Measurements from ENCODE around the gene SLC17A5. TPM values are rescaled to one million over a fixed set of nuclear protein-coding genes. Genes with fewer than 3 reads are reported as not detected.
A peak's percentile ranks its signal among the peaks of the same experiment; 100 is the strongest.

SLC17A5 gene
- total and polyA plus RNA-seq, 10 of the 15 experiments (the other 5 are each of a cell fraction or from before 2014, with no cell fraction given): 2.3 to 7.2 (median 5.0) TPM

DNA sequence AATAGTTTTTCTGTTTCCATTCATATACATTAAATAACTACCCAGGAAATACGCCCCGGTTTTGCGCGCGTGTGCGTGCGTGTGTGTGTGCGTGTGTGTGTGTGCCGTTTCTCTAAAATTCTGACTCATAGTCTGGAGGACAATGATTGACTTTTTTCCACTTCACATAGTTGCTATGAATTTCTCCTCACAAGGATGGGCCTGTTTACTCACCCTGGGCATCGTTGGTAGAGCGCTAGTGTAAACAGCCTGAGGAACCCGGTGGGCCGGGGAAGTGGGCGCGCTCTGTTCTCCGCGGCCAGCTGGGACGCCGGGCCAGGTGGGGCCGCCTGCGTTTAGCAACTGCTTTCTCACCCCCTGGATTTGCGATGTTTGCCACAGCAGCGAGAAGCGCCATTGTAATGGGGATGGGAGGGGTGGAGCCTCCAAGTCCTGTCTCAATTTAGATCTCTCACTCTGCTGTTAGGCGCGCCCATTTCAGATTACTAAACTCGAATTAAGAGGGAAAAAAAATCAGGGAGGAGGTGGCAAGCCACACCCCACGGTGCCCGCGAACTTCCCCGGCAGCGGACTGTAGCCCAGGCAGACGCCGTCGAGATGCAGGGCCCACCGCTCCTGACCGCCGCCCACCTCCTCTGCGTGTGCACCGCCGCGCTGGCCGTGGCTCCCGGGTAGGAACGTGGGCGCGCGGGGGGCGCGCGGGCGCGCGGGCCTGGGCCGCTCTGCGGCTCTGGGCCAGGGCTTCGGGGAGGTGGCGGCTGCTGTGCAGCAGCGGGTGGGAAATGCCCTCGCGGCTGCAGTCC is 42.0 kb upstream of the SLC17A5 start, which contains the start of gene CD109 (continued):
- no peak for TF ChIP-seq EZH2 (IDR thresholded peaks at IDR 0.05; ENCODE audit: borderline replicate concordance, control insufficient read depth, low read depth, low read length)
- no peak for TF ChIP-seq REST (IDR thresholded peaks at IDR 0.05; ENCODE audit: low read depth, low read length)
- no peak for TF ChIP-seq SP1 (IDR thresholded peaks at IDR 0.05; ENCODE audit: low read depth, low read length)
- TF ChIP-seq, protein P1, sequence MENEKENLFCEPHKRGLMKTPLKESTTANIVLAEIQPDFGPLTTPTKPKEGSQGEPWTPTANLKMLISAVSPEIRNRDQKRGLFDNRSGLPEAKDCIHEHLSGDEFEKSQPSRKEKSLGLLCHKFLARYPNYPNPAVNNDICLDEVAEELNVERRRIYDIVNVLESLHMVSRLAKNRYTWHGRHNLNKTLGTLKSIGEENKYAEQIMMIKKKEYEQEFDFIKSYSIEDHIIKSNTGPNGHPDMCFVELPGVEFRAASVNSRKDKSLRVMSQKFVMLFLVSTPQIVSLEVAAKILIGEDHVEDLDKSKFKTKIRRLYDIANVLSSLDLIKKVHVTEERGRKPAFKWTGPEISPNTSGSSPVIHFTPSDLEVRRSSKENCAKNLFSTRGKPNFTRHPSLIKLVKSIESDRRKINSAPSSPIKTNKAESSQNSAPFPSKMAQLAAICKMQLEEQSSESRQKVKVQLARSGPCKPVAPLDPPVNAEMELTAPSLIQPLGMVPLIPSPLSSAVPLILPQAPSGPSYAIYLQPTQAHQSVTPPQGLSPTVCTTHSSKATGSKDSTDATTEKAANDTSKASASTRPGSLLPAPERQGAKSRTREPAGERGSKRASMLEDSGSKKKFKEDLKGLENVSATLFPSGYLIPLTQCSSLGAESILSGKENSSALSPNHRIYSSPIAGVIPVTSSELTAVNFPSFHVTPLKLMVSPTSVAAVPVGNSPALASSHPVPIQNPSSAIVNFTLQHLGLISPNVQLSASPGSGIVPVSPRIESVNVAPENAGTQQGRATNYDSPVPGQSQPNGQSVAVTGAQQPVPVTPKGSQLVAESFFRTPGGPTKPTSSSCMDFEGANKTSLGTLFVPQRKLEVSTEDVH (IDR thresholded peaks at IDR 0.05; ENCODE audit: low read depth, partially characterized antibody): no peak
- TF ChIP-seq ZNF687 (IDR thresholded peaks at IDR 0.05): no peak
- TF ChIP-seq HDAC6 (IDR thresholded peaks at IDR 0.05; ENCODE audit: unreplicated experiment): peak; percentile 84
- TF ChIP-seq NFYA (IDR thresholded peaks at IDR 0.05; ENCODE audit: borderline replicate concordance, low read depth, low read length): no peak
- no peak for TF ChIP-seq RBBP5 (conservative IDR thresholded peaks at IDR 0.05)
- TF ChIP-seq, protein P2, sequence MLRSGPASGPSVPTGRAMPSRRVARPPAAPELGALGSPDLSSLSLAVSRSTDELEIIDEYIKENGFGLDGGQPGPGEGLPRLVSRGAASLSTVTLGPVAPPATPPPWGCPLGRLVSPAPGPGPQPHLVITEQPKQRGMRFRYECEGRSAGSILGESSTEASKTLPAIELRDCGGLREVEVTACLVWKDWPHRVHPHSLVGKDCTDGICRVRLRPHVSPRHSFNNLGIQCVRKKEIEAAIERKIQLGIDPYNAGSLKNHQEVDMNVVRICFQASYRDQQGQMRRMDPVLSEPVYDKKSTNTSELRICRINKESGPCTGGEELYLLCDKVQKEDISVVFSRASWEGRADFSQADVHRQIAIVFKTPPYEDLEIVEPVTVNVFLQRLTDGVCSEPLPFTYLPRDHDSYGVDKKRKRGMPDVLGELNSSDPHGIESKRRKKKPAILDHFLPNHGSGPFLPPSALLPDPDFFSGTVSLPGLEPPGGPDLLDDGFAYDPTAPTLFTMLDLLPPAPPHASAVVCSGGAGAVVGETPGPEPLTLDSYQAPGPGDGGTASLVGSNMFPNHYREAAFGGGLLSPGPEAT (IDR thresholded peaks at IDR 0.05; ENCODE audit: low read depth): no peak
- TF ChIP-seq HDGF (IDR thresholded peaks at IDR 0.05): no peak
- no peak for TF ChIP-seq CHD4 (IDR thresholded peaks at IDR 0.05)
- TF ChIP-seq KAT2A (conservative IDR thresholded peaks at IDR 0.05; ENCODE audit: control insufficient read depth, low read depth, low read length): no peak
- no peak; the same call in 1 of the 2 replicates for TF ChIP-seq JUNB (IDR thresholded peaks at IDR 0.05)
